ENCODE data around the gene NRP2.

NRP2 gene

DNA sequence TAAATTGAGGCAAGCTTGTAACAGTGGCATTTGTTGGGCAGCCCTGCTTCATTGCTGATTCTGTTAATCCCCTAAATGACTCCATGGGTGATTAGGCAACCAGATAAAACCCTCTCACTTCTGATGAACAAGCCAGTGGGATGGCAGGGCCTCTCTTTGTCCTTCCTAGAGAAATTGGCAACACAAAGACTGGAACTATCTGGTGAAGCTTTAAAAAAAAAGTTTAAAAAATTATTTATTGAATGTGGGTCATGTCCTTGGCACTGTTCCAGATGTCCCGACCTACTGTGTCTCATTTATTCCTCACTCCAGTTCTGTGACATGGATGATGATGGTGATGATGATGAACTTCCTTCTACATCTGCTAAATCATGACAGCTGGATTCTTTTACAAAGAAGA lies 30.8 kb downstream of the NRP2 start:
- no peak for DNase-seq

- DNase-seq, result no peak
These were observed 31.9 kb downstream of the NRP2 start for GRCh38 chr2:205714058-205714776.

DNA sequence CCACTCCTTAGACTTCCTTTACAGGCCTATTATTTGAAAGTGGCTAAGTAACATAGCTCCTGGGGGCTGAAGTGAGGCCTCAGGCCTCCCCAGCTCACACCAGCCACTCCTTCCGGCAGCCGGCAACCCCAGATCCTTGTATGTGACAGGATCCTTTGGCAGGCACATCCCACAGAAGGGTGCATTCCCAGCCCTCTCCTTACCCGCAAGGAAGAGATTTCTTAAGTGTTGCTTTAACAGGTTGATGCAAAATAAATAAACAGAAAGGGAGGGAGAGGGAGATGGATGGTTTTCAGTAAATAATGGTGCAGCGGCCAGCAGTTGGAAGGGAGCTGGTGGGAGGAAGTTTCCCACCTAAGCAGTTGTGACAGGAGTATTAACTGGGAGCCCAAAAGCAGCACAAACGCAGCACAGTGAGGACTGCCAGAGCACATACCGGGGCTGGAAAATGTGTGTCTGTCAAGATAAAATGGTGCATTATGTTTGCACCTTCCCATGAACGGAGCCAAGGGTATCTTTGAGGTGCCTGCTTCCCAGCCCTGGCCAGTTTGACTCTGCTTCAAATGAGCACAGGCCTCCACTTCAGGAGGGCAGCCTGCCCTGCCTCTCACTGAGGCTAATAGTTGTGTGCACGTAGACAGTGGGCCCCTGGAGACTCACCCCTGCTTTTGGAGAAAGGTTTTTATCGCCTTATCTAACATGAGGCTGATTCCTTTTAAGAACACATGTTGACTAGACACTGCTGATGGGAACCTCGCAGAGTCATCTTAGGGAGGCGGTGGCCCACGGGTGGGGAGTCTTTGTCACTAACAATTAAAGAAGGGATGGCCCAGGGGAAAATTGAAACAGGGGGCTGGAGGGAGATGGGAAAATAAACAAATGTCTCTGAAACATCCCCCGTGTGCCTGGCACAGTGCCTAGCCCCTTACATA lies 32.8 kb downstream of the NRP2 start:
- no peak for DNase-seq

DNA sequence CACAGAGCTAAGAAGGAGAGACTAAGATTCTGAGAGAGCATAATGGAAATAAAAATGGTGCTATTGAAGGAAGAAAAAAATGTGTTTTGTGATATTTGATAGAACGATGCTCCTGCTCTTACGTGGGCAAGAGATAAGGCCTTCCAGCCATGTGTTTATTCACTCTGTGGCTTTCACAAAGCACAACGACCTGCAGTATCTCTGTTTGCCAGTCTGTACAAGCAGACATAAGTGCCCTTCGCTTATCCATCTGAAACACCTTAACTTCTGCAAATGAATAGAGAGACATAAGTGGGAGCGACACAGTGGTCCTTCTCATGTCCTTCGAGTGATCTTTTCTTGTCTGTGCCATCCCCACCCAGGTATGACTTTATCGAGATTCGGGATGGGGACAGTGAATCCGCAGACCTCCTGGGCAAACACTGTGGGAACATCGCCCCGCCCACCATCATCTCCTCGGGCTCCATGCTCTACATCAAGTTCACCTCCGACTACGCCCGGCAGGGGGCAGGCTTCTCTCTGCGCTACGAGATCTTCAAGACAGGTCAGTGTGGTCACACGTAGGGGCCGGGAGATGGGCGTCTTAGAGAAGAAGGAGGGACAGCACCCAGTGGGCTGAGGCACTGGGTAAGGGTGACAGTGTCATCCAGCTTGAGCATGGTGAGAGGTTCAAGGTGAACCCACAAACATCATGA lies 33.7 kb downstream of the NRP2 start:
- no peak for DNase-seq

DNA sequence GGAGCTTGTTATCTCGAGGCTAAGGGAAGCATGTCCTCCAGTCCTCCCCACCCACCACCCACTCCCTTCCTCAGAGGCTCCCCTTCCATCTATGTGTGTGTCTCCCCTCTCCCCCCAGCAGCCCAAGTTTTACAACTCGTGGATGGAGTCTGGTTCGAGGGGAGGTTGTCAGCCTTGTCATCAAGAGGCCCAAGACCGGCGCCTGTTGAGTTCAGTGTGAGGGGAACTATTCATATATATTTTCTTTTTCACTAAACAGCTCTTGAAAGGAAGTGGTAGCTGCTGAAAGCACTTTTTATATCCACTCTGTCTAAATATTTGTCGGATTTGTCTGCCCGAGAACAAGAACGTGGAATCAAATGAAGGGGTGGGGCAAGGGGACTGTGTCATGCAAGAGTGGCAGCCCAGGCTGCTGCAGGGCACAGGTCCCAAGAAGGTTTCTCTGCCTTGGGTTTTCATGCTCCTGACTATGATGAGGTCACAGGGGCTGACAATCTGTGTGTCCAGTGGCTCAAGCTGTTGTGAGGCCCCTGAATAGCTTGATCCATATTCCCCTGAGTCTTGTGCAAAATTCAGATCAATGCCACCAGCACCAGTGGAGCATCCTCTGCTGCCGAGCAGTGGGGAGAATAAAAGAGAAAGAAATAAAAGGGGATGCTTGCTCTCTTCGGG lies 35.0 kb downstream of the NRP2 start:
- no peak for DNase-seq

GRCh38 chr2:205717999-205718398 lies 35.7 kb downstream of the NRP2 start:
- DNase-seq, result no peak

- no peak for DNase-seq
These were observed 37.5 kb downstream of the NRP2 start for GRCh38 chr2:205719847-205720246.

DNA sequence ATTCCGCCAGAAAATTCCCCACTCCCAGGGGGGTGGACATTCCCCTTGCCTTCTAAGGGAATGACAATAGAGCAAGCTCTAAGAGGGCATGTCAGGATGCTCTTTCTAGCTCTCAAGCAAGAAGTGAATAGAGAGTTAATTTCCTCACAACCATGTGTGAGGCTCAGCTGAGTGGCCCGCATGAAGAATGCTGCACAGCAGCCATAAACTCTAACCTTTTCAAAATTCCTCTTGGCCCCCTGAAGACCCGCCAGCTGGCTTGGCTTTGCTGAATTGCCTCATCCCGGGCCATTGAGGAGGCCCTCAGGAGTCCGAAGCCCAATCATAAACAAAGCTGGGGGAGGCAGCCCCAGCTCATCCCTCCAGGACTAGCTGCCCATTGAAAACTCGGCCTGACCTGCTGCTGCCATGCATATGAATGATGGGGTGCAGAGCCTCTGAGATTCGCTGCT lies 38.2 kb downstream of the NRP2 start:
- no peak for DNase-seq

DNA sequence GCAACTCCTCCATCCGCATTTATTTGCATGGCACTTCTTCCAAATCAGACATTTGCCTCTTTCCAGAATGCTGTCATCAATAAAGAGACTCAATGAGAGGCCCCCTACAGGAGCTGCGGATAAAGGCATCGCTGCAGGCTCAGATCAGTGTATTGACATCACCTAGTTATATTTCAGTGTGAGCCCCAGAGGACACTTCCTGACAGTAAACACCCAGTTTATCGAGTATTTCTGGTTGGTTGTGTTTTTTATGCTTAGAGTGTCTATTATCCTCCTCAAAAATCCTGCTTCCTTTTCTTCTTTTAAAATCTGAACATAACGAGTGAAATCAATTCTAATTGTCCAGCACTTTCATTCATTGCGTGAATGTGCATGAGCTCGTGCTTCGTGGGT lies 38.8 kb downstream of the NRP2 start:
- no peak for DNase-seq

GRCh38 chr2:205722283-205722918 lies 40.1 kb downstream of the NRP2 start:
- no peak for DNase-seq

- no peak for DNase-seq
These were observed 40.9 kb downstream of the NRP2 start for GRCh38 chr2:205723179-205723578.

DNA sequence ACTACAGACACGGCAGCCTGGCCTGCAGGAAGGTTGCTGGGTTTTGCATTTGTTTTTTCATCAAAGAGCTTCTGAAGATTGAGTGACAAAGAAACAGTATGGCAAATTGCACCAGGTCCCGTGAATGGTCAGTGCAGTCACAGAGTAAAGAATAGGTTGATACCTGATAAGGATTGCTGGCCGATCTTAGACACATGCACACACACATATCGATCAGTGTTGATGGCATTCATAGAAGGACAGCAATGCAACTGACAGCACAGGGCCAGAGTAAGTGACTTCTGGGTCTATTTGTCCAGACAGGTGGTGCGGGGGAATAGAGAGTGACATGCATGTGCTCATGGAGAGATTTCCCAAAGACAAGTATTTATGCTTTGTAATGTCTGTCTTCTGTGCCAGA lies 42.8 kb downstream of the NRP2 start:
- no peak for DNase-seq

DNA sequence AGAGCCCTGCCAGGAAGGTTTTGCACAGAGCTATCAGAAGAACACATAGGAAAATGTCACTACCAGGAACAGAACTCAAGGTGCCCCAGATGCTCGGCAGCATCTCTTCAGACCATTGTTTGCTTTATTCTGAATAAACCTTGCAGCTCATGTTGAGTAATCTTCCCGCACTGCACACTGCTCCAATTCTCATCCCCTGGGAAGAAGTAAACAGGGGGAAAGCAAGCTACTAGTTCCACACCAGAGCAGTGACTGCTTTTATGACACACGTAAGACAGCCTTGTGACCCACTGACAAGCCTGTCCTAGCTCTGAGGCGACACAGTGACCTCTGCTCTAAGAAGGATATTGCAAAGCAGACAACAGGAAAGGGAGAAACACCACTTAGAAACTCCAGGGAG lies 44.2 kb downstream of the NRP2 start:
- DNase-seq, result no peak

DNA sequence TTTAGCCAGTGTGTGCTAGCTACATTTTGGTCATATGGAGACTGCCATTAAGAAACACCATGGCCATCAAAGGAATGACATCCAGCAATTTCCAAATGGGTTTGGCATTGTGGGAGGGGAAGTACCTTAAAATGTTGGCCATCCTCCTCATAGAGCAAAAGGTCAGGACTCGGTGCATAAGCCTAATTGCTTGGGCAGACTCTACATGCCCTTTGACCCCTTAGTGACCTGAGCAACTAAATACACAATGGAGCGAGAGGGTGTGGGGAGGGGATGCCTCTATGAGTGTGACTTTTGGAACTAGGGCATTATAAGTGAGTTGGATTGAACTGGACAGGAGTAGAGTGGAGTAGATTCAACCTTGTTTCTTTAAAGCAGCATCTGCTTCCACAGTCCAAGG lies 44.9 kb downstream of the NRP2 start:
- no peak for DNase-seq

GRCh38 chr2:205728366-205728765 lies 46.1 kb downstream of the NRP2 start:
- DNase-seq, result no peak

DNA sequence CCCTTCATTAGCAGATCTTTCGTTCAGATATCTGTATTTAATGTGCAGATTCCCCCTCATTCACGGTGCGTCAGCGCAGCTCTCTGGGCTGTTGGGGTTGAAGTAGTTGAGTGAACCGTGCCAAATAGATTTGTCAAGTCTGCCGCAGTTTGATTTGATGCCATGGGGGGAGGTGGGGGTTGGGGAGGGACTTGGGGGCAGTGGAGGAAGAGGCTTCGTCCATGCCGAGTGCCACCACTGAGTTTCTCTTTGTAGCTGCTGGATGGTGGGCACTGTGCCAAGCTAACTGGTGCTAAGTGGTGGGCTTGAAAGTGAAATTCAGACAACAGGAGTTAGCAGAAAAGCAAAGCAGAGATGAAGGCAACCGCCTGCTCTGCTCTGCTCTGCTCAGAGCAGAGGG lies 47.9 kb downstream of the NRP2 start:
- no peak for DNase-seq

GRCh38 chr2:205730701-205731582 lies 48.6 kb downstream of the NRP2 start:
- DNase-seq, result no peak

GRCh38 chr2:205731583-205731981 lies 49.3 kb downstream of the NRP2 start:
- no peak for DNase-seq

GRCh38 chr2:205732314-205732713 lies 50.0 kb downstream of the NRP2 start:
- DNase-seq, result no peak

DNA sequence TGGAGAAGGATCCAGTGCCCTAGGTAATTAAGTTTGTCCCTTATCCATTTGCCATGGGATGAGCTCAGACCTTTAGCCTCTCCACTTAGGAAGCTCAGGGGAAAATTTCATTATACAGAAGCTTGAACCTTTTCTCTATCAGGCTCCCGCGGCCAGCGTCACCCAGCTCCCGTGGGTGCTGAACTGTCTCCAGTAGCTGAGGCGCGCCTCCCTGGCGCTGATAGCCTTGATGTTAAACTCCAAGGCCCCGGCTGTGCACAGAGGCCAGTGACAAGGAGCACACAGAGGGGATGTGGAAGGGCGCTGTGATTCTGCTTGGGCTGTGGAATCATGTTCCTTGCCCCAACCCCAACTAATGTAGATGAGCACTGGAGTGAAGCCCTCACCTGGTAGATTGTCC lies 50.8 kb downstream of the NRP2 start:
- no peak for DNase-seq

GRCh38 chr2:205733648-205734047 lies 51.3 kb downstream of the NRP2 start:
- no peak for DNase-seq
